Parathyroid adenoma (tissue), 2 donors: Measurements from ENCODE around the gene FMNL3.

Source experiments
- H2AFZ ChIP-seq: fragments of 300-600 bp; sonication (generic); one replicate; pipeline ENCODE4 v1.7.0; 2017; ENCODE audit warnings: antibody characterized with exemption, mild to moderate bottlenecking
- H3K27ac ChIP-seq: fragments of 300-600 bp; sonication (generic); one replicate; pipeline ENCODE4 v1.7.0; 2017
- H3K27me3 ChIP-seq: fragments of 300-600 bp; sonication (generic); one replicate; pipeline ENCODE4 v1.7.0; 2017; ENCODE audit warnings: low read length; ENCODE audit not compliant: control insufficient read depth, insufficient read depth
- H3K36me3 ChIP-seq: fragments of 300-600 bp; sonication (generic); one replicate; pipeline ENCODE4 v1.7.0; 2017; ENCODE audit warnings: low read length; ENCODE audit not compliant: control insufficient read depth, insufficient read depth
- H3K4me1 ChIP-seq: fragments of 300-600 bp; sonication (generic); one replicate; pipeline ENCODE4 v1.7.0; 2017; ENCODE audit warnings: control low read depth
- H3K4me2 ChIP-seq: fragments of 300-600 bp; sonication (generic); one replicate; pipeline ENCODE4 v1.7.0; 2017; ENCODE audit warnings: low read length
- H3K4me3 ChIP-seq: fragments of 300-600 bp; sonication (generic); one replicate; pipeline ENCODE4 v1.7.0; 2017; ENCODE audit warnings: low read depth, low read length
- H3K79me2 ChIP-seq: fragments of 300-600 bp; sonication (generic); one replicate; pipeline ENCODE4 v1.7.0; 2017; ENCODE audit warnings: control low read depth
- H3K9ac ChIP-seq: fragments of 300-600 bp; sonication (generic); one replicate; pipeline ENCODE4 v1.7.0; 2017; ENCODE audit warnings: mild to moderate bottlenecking
- H3K9me3 ChIP-seq: fragments of 300-600 bp; sonication (generic); one replicate; pipeline ENCODE4 v1.7.0; 2017; ENCODE audit warnings: low read length; ENCODE audit not compliant: control insufficient read depth
- TF ChIP-seq, protein P1 (sequence below): fragments of 300-600 bp; sonication (generic); IDR thresholded peaks from one replicate; pipeline ENCODE4 v1.7.0; 2017; ENCODE audit warnings: antibody characterized with exemption, mild to moderate bottlenecking
- donor health status: primary hyperparathyroidism.

FMNL3 gene

DNA sequence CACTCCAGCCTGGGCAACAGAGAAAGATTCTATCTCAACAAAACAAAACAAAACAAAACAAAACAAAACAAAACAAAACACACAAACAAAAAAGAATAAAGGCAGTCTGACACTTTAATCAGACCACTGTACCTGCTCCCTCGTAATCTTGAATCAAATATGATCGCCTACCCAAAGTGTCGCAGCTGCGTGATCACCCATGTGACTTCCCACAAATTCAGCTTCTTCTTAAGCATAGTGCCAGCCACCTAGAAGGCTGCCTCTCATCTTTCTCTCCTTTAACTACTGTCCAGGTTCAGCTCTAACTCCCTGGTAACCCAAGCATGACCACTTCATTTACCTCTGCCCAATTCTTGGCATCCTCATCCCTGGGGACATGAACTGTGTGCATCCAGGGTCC lies 37.4 kb downstream of the FMNL3 start:
- Histone ChIP-seq H3K27me3 (no peaks in the 10 kb centered on the region), H3K79me2 (no peaks in the 10 kb centered on the region), H3K9ac (no peak overlapping the region), H3K4me2 (no peak overlapping the region), H3K27ac (no peak overlapping the region), H3K36me3 (no peaks in the 10 kb centered on the region), H3K4me1 (peaks cover 4% of the 10 kb centered on the region), H2AFZ (no peak overlapping the region), H3K4me3 (no peak overlapping the region), H3K9me3 (no peaks in the 10 kb centered on the region)
- TF ChIP-seq, protein P1, sequence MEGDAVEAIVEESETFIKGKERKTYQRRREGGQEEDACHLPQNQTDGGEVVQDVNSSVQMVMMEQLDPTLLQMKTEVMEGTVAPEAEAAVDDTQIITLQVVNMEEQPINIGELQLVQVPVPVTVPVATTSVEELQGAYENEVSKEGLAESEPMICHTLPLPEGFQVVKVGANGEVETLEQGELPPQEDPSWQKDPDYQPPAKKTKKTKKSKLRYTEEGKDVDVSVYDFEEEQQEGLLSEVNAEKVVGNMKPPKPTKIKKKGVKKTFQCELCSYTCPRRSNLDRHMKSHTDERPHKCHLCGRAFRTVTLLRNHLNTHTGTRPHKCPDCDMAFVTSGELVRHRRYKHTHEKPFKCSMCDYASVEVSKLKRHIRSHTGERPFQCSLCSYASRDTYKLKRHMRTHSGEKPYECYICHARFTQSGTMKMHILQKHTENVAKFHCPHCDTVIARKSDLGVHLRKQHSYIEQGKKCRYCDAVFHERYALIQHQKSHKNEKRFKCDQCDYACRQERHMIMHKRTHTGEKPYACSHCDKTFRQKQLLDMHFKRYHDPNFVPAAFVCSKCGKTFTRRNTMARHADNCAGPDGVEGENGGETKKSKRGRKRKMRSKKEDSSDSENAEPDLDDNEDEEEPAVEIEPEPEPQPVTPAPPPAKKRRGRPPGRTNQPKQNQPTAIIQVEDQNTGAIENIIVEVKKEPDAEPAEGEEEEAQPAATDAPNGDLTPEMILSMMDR, result no peak

DNA sequence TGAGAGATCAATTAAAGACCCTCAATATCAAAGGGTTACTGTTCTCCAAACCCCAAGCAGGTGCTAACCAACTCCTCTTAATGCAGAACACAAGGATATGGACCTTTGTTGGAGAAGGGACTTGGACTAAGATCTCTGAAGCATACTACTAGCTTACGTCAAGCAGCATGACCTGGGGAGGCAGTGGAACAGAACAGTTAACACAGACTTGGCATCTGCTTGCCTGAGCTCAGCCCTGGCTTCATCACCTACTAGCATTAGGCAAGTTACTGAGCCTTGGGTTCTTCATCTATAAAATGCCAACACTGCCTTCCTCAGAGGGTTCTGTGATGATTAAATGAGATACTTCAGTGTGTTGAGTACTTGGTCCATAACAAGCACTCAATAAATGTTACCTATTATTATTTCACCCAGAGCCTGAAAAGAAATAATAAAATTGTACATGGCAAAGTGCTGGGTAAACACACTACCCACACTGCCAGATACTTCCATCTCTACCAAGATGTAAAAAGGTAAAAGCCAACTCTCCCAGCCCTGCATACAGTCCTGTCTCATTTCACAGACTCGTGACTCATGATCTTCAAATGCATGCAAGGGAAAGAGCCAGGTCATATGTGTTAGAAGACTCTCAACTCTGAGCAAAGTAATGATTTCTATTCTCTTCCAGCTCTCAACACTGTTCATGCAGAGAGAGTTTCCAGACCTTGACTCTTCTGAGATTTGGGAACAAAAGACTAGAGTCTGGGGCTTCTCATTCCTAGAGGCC lies 39.7 kb downstream of the FMNL3 start:
- H3K4me3 ChIP-seq, result no peak overlapping the region
- no peak overlapping the region for H2AFZ ChIP-seq
- H3K27ac ChIP-seq, result no peak overlapping the region
- H3K9me3 ChIP-seq, result no peaks in the 10 kb centered on the region
- H3K79me2 ChIP-seq, result no peaks in the 10 kb centered on the region
- no peaks in the 10 kb centered on the region for H3K27me3 ChIP-seq
- H3K36me3 ChIP-seq, result no peaks in the 10 kb centered on the region
- H3K4me1 ChIP-seq, result peaks cover 4% of the 10 kb centered on the region
- TF ChIP-seq, protein P1, result no peak
- no peak overlapping the region for H3K9ac ChIP-seq
- no peak overlapping the region for H3K4me2 ChIP-seq

DNA sequence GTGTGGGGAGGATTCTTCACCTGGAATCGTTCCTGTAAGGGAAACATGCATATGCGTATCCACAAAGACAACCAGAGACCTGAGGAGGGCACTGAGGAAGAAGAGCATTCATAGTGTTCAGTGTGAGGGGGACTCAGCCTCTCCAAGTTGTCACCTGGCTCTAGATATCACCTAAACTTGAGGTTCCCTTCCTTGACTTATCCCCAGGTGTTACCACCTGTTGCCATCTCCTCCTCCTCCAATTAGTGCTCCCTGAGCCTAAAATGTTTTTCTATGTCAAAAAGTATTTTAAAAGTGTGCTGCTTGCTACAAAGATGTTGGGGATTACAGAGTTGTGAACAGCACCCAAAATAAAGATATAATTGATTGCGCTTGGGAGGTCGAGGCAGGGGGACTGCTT lies 41.0 kb downstream of the FMNL3 start:
- peaks cover under 1% of the 10 kb centered on the region for H3K4me1 ChIP-seq

DNA sequence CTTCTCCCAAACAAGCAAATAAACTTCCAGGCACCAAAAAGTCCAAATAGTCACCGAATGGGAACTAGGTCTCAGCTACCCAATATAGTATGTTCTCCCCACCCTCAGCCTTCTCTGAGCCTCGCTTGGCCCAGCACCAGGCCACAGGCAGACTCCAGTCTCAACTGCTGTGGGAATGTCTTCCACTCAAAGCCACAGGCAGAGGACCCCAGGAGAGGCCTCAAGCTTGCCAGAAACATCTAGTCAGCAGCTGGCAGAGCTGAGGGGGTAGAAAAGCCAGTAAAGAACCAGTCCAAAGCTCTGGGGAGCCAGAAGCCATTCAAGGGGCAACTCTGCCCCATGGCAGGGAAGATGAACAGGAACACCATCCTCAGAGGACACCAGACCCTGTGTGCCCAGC lies 41.8 kb downstream of the FMNL3 start:
- no peak overlapping the region for H2AFZ ChIP-seq
- peak overlapping the region; percentile 22 for H3K27ac ChIP-seq
- H3K27me3 ChIP-seq, result no peaks in the 10 kb centered on the region
- H3K4me1 ChIP-seq, result no peaks in the 10 kb centered on the region
- no peaks in the 10 kb centered on the region for H3K79me2 ChIP-seq
- H3K9ac ChIP-seq, result no peak overlapping the region
- no peak overlapping the region for H3K4me3 ChIP-seq
- no peaks in the 10 kb centered on the region for H3K36me3 ChIP-seq
- no peak overlapping the region for H3K4me2 ChIP-seq
- TF ChIP-seq, protein P1, result no peak
- no peaks in the 10 kb centered on the region for H3K9me3 ChIP-seq

More for the DNA sequence above, 41.0 kb downstream of the FMNL3 start:
- no peak overlapping the region for H2AFZ ChIP-seq
- no peak overlapping the region for H3K27ac ChIP-seq
- no peaks in the 10 kb centered on the region for H3K79me2 ChIP-seq
- TF ChIP-seq, protein P1, result no peak
- no peak overlapping the region for H3K9ac ChIP-seq
- H3K4me2 ChIP-seq, result no peak overlapping the region
- H3K27me3 ChIP-seq, result no peaks in the 10 kb centered on the region
- H3K9me3 ChIP-seq, result no peaks in the 10 kb centered on the region
- no peak overlapping the region for H3K4me3 ChIP-seq
- H3K36me3 ChIP-seq, result no peaks in the 10 kb centered on the region
